Activated naive CD8-positive, alpha-beta T cell treated with anti-CD3 and anti-CD28 coated beads, Interleukin-2, amount 50 U/mL, for 16 hours (primary cell): ENCODE measurements around the gene SLC17A1.

ENCODE experiments used
- DNase-seq: peaks from one replicate; pipeline ENCODE4 v3.0.0-alpha.2; 2020; ENCODE audit warnings: low read depth, low spot score

SLC17A1 gene

GRCh38 chr6:25831532-25832306, at the start of gene SLC17A1:
TSS of gene SLC17A1 (minus strand) at chr6:25832052. CDS start at chr6:25830557, 1,495 bp downstream.
- DNase-seq: no peak

DNA sequence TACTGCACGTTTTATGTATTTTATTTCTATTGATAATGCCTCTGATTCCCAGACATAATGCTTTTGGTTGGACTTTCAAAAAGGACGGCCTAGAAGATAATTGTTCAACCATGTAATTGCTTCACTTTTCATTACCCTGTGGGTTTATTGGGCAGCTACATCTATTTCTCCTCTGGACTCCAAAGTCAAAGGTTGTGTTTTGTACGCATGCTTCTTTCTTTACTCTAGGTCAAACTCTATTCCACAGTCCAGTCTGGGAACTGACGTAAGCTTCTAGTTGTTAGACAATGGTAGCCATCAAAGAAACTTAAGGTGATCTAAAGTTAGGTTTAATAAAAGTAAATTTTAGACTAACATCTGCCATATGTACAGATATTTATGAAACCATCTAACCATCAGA, 48.7 kb upstream of the SLC17A1 start:
- DNase-seq: no peak

DNA sequence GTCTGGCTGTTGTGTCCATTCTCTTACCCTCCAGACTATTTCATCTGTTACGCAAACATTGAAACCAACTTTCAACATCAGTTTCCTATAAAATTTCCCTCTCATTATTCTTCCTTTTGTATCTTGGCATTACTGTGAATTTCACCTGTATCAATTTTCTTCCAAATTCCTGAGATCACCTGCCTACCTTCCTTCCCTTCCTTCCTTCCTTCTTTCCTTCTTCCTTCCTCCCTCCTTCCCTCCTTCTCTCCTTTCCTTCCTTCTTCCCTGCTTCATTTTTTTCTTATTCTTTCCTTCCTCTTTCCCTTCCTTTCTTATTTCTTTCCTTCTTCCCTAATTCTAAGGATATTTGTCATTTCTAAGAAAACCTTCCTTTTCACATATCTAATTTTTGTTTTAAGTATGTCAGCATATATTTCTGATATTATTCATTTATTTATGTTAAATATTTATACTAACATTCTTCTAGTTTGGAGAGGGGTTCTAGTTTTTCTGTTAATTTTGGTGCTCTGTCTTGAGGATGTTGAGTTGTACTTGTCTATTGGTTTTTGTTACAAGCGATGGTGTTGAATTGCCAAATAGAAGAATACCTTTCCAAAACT, 47.0 kb upstream of the SLC17A1 start:
- no peak for DNase-seq

GRCh38 chr6:25875926-25876602, 44.2 kb upstream of the SLC17A1 start:
- no peak for DNase-seq

- DNase-seq: no peak
Measured at GRCh38 chr6:25875563-25875905, 43.7 kb upstream of the SLC17A1 start.

- no peak for DNase-seq
Measured at GRCh38 chr6:25874822-25875562, 43.1 kb upstream of the SLC17A1 start.

- no peak for DNase-seq
Measured at GRCh38 chr6:25874118-25874517, 42.3 kb upstream of the SLC17A1 start, which contains the start of gene SLC17A3. TSS of gene SLC17A3 (minus strand) at chr6:25874243. CDS start at chr6:25868387, 5,856 bp downstream.

- no peak for DNase-seq
Measured at GRCh38 chr6:25872814-25873213, 41.0 kb upstream of the SLC17A1 start.

GRCh38 chr6:25869840-25870239, 38.0 kb upstream of the SLC17A1 start:
- DNase-seq: no peak

DNA sequence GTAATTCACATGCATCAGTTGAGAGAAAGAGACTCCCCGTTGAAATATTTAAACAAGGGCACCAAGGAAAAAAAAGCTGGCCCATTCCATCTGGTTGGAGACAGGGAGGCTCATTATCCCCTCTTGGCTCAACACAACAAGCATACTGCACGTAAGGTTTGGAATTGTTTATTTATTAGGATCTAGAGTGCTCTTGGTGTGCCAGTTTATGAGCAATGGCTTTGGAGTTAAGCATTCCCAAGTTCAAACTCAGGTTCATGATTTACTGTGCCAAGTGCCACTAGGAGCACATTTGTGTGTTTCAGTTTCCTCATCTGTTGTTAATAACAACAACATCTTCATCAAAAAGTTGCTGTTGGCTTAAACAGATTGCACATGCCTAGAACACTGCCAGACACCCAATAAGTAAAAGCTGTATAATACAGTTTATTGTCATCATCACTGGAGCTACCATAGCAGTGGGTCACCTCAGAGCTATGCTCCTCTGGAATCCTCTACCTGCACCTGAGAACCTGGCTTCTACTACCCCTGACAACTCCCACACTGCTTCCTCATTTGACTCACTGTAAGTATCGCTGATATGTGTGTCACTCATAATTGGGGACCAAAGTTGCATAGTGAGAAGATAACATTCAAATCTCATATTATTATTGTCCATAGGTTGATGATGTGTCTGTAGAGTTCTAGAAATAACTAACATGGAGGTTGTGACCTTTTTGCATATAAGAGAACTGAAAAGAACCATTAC, 36.8 kb upstream of the SLC17A1 start:
- no peak for DNase-seq

GRCh38 chr6:25866011-25866410, 34.2 kb upstream of the SLC17A1 start:
- DNase-seq: no peak

GRCh38 chr6:25863360-25863759, 31.5 kb upstream of the SLC17A1 start:
- DNase-seq: no peak

- DNase-seq: no peak
Measured at GRCh38 chr6:25862199-25862598, 30.3 kb upstream of the SLC17A1 start.

DNA sequence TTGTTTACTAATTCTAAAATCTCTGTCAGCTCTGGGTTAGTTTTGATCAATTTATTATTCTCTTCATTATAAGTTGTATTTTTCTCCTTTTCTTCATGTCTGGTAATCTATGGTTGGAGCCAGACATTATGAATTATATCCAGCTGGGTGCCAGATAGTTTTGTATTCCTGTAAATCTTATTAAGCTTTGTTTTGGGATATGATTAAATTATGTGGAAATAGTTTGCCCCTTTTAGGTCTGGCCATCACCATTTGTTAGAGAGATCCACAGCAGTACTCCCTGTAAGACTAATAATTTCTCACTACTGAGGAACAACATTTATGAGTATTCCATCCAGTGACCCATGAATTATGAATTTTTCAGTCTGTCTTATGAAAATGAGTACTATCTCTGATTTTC, 20.9 kb upstream of the SLC17A1 start:
- DNase-seq: no peak

GRCh38 chr6:25851961-25852360, 20.1 kb upstream of the SLC17A1 start:
- no peak for DNase-seq

GRCh38 chr6:25844518-25844917, 12.7 kb upstream of the SLC17A1 start:
- DNase-seq: no peak

DNA sequence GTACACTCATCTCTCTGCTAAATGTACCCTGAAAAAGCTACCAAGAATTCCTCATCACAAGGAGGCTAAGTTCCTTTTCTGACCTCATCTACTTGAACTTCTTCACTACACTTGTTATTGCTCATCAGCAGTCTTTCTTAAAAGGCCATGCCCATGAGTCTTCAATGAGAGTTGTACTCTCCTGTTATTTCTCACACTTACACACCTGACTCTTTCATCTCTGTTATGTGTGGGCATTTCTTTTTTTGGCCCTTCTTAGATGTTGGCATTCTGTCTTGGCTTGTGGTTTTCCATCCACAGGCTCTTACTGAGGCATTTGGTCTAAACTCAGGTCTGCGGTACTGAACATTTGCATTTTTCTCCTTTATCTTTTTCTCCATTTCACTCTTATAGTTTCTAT, 10.7 kb upstream of the SLC17A1 start:
- DNase-seq: no peak

GRCh38 chr6:25835442-25836283, 3.8 kb upstream of the SLC17A1 start:
- DNase-seq: no peak

DNA sequence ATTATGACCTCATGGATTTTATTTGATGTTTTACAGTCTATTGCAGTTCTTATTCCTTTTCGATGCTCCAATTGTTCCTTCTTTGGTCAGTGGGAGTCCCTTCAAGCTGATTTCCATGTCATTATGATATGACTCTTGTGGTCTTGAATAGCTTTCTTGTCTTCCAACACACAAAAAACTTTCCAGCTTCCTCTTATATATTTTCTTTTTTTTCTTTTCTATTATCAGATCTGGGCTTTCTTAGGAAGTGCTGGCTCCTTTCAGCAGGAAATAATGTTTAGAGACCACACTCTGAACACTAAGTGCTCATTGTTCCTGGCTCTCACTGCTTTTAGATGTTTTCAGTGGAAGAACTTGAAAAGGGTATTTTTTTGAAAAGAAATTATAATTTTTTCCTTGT, 3.1 kb upstream of the SLC17A1 start:
- no peak for DNase-seq

DNA sequence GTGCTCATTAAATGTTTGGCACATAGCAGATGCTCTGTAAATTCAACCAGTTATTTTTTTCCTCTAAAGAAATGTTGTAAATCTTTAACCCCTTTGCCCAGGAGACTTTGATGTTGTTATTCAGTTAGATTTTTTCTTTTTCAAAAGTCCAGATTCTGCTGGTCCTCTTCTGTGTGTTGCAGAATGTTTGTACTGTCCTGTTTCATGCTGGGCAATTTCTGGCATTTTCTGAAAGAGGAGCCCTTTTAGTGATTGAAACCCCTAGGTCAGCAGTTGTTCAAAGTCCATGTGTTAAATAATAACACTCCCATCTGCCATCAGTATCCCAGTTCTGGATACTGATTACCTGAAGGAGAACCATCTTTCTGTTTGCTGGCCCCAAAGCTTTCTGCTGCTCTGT, 1.3 kb upstream of the SLC17A1 start:
- no peak for DNase-seq
